Measurements from ENCODE around the gene LASP1NB.

LASP1NB gene

GRCh38 chr17:38893113-38893512, 32.3 kb upstream of the LASP1NB start:
- peak overlapping the region; percentile 93 for H3K27ac ChIP-seq
- peaks cover 96 to 97% of the 10 kb centered on the region in 2 experiments for H3K4me1 ChIP-seq (ENCODE audit: control insufficient read depth in 1 of 2, insufficient read depth in 1 of 2, low read depth in 1 of 2, low read length in 1 of 2)
- H3K36me3 ChIP-seq, result peaks cover 90% of the 10 kb centered on the region

GRCh38 chr17:38893607-38894006, 31.8 kb upstream of the LASP1NB start:
- no peak for TF ChIP-seq CTCF (IDR thresholded peaks at IDR 0.05)
- Histone ChIP-seq H3K4me3 (ENCODE audit: low read depth in 1 of 2, low read length in 1 of 2) (peak overlapping the region; percentile 12 to 24), H3K9me3 (no peaks in the 10 kb centered on the region), H3K36me3 (peaks cover 90% of the 10 kb centered on the region), H3K27ac (peak overlapping the region; percentile 93), H3K4me1 (ENCODE audit: control insufficient read depth in 1 of 2, insufficient read depth in 1 of 2, low read depth in 1 of 2, low read length in 1 of 2) (peaks cover 96 to 98% of the 10 kb centered on the region in 2 experiments), H3K27me3 (no peaks in the 10 kb centered on the region)

More at GRCh38 chr17:38893113-38893512, 32.3 kb upstream of the LASP1NB start:
- Histone ChIP-seq H3K9me3 (no peaks in the 10 kb centered on the region), H3K27me3 (no peaks in the 10 kb centered on the region), H3K4me3 (ENCODE audit: low read depth in 1 of 2, low read length in 1 of 2) (peak overlapping the region in 1 of 2 experiments; percentile 24)
- no peak for TF ChIP-seq CTCF (IDR thresholded peaks at IDR 0.05)

DNA sequence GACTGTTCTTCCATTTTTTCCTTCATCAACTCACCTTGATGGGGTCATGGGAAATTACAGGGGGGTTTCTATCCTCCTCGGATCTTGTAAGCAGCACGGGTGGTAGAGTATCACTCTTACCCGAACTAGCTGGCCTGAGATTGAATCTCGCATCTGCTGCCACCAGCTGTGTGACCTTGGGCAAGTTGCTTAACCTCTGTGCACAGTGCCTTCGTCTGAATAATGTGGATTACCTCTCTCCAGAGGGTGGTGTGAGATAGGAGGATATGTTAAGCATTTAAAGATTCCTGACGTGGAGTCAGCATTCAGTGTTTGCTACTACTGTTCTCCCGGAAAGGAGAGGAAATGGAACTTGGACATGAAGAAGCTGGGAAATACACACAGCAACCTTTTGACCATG, 31.1 kb upstream of the LASP1NB start:
- H3K27ac ChIP-seq, result peak overlapping the region; percentile 93
- no peak for TF ChIP-seq CTCF (IDR thresholded peaks at IDR 0.05)
- H3K27me3 ChIP-seq, result no peaks in the 10 kb centered on the region
- peaks cover 96 to 98% of the 10 kb centered on the region in 2 experiments for H3K4me1 ChIP-seq (ENCODE audit: control insufficient read depth in 1 of 2, insufficient read depth in 1 of 2, low read depth in 1 of 2, low read length in 1 of 2)
- H3K36me3 ChIP-seq, result peaks cover 90% of the 10 kb centered on the region
- peak overlapping the region in 1 of 2 experiments; percentile 24 for H3K4me3 ChIP-seq (ENCODE audit: low read depth in 1 of 2, low read length in 1 of 2)
- no peaks in the 10 kb centered on the region for H3K9me3 ChIP-seq

DNA sequence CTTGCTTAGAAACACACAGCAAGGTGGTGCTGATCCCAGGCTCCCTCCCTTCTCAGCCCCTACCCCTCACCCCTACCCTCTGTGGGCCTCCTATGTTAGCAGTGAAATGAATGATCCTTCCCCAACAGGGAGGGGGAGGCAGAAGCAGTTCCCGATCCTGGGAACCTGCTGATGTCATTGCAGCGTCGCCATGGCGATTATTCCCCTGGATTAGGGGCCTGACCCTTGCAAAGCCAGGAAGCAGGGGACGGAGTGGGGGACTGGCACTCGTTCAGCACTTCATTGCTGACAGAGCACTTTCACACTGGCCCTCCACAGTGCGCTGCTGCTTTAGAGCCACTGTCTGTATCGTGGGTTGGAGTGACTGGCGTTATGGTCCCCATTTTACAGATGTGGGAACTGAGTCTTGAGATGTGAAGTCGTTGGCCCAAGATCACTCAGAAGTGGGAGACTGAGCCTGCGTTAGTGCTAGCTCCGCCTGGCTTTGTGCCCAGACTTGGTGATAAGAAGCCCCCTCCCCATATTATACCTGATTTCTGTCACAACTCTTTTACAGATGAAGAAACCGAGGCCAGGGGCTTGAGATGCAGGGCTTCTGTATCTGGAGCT, 29.0 kb upstream of the LASP1NB start:
- Histone ChIP-seq H3K27ac (peak overlapping the region; percentile 96), H3K36me3 (peaks cover 90% of the 10 kb centered on the region), H3K9me3 (no peaks in the 10 kb centered on the region), H3K4me1 (ENCODE audit: control insufficient read depth in 1 of 2, insufficient read depth in 1 of 2, low read depth in 1 of 2, low read length in 1 of 2) (peaks cover 96 to 98% of the 10 kb centered on the region in 2 experiments), H3K27me3 (no peaks in the 10 kb centered on the region), H3K4me3 (ENCODE audit: low read depth in 1 of 2, low read length in 1 of 2) (no peak overlapping the region)
- TF ChIP-seq CTCF (IDR thresholded peaks at IDR 0.05), result no peak

DNA sequence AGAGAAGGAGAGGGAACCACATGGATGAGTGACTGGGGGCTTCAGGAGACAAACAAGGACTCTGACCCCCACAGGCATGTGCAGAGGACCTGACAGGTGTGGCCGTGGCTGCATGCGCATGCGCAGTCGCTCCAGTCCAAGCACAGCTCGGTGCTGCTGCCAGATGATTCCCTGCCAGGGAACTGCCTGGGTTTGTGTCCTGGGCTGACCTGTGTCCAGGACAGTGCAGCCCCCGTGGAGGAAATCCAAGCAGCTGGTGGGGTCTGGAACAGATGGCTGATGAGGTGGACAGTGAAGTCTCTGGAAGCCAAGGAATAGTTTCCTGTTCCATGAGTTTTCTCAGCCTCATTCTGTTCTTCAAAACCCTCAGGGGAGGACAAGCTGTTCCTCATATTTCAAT, 28.2 kb upstream of the LASP1NB start:
- TF ChIP-seq CTCF (IDR thresholded peaks at IDR 0.05), result no peak
- Histone ChIP-seq H3K27ac (peak overlapping the region; percentile 96), H3K9me3 (no peaks in the 10 kb centered on the region), H3K36me3 (peaks cover 89% of the 10 kb centered on the region), H3K4me3 (ENCODE audit: low read depth in 1 of 2, low read length in 1 of 2) (peak overlapping the region in 1 of 2 experiments; percentile 60), H3K4me1 (ENCODE audit: control insufficient read depth in 1 of 2, insufficient read depth in 1 of 2, low read depth in 1 of 2, low read length in 1 of 2) (peaks cover 96 to 98% of the 10 kb centered on the region in 2 experiments), H3K27me3 (no peaks in the 10 kb centered on the region)

Measured in neutrophil (primary cell).